Activated T-cell treated with anti-CD3 and anti-CD28 coated beads, Interleukin-2, amount 50 U/mL, for 72 hours (primary cell): ENCODE measurements around the gene CACNA1C. TPM values are rescaled to one million over a fixed set of nuclear protein-coding genes. Genes with fewer than 3 reads are reported as not detected.

Experiments used
- ATAC-seq, 2 donors: fragments of 150-1000 bp; cut with Tn5 transposase; replicated peaks in 1 of 2; 2 replicates each; pipeline ENCODE4 v1.10.0; 2021; ENCODE audit warnings: moderate library complexity in 2 of 2, mild to moderate bottlenecking in 1 of 2
- DNase-seq, 2 donors: peaks; one replicate each; pipeline ENCODE4 v3.0.0; 2021 to 2022; ENCODE audit warnings: mixed read lengths in 1 of 2
- H3K27ac Mint-ChIP-seq: one replicate; pipeline ENCODE4 v1.8.0; 2022; ENCODE audit warnings: mild to moderate bottlenecking, moderate library complexity, mixed read lengths
- H3K27me3 Mint-ChIP-seq: one replicate; pipeline ENCODE4 v1.8.0; 2022; ENCODE audit warnings: low read depth, mixed read lengths
- H3K36me3 Mint-ChIP-seq, 2 donors: one replicate each; pipeline ENCODE4 v1.8.0; 2022; ENCODE audit warnings: mixed read lengths in 2 of 2, mild to moderate bottlenecking in 1 of 2; ENCODE audit not compliant: insufficient read depth in 2 of 2
- H3K4me1 Mint-ChIP-seq: one replicate; pipeline ENCODE4 v1.8.0; 2022; ENCODE audit warnings: low read depth, mixed read lengths
- H3K4me3 Mint-ChIP-seq, 2 donors: one replicate each; pipeline ENCODE4 v1.8.0; 2022; ENCODE audit warnings: mild to moderate bottlenecking in 2 of 2, mixed read lengths in 2 of 2, moderate library complexity in 2 of 2
- H3K9me3 Mint-ChIP-seq, 2 donors: one replicate each; pipeline ENCODE4 v1.8.0; 2022; ENCODE audit warnings: mixed read lengths in 2 of 2
- total RNA-seq, 2 donors: library from RNA; stranded (reverse); gene quantifications; one replicate each; pipeline ENCODE4 v1.2.3, GENCODE V29; 2022

Gene CACNA1C
- total RNA-seq, 2 donors from 2014 or later: 0.14 to 0.21 TPM

- H3K27ac Mint-ChIP-seq: no peak overlapping the region
- H3K27me3 Mint-ChIP-seq: no peaks in the 10 kb centered on the region
- H3K4me3 Mint-ChIP-seq: no peak overlapping the region
- H3K4me1 Mint-ChIP-seq: no peaks in the 10 kb centered on the region
- H3K9me3 Mint-ChIP-seq: no peaks in the 10 kb centered on the region
- H3K36me3 Mint-ChIP-seq: no peaks in the 10 kb centered on the region
- peak in 1 of 2 donors; percentile 39 for ATAC-seq
- DNase-seq: no peak
These were observed 500.8 kb downstream of the CACNA1C start for GRCh38 chr12:2553388-2554126.

DNA sequence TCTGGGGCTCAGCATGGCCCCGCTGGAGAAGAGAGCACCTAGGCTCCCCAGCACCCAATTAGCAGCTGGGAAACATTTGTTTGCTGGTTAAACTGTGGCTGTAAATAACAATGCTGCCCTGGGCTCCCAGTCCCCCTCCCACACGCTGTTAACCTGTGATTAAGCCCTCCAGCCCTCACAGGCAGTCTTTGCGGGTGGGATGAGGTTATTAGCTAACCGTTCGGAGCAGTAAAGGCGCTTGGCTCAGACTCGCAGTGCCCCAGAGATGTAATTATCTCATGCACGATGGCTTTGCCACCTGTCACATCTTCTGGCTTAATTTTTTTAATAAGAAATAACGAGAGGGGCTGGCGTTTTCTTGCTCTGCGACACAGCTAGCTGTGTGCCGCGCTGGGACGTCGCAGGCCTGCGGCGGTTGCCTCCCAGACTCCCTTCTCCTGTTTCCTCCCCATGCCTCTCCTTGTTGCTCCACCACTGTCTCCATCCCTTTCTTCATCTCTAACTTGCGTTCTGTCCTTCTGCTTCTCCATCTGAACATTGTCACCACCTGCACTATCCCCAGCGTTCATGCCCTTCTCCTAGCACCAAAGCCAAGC lies 502.8 kb downstream of the CACNA1C start:
- ATAC-seq (no peak), DNase-seq (no peak)
- Mint-ChIP-seq H3K4me1 (no peaks in the 10 kb centered on the region), H3K4me3 (no peak overlapping the region), H3K27ac (no peak overlapping the region), H3K27me3 (no peaks in the 10 kb centered on the region), H3K36me3 (no peaks in the 10 kb centered on the region), H3K9me3 (no peaks in the 10 kb centered on the region)

- H3K36me3 Mint-ChIP-seq: no peaks in the 10 kb centered on the region
- ATAC-seq (no peak), DNase-seq (no peak)
- H3K4me1 Mint-ChIP-seq: no peaks in the 10 kb centered on the region
- no peak overlapping the region for H3K27ac Mint-ChIP-seq
- no peak overlapping the region for H3K4me3 Mint-ChIP-seq
- peaks cover 9% of the 10 kb centered on the region for H3K27me3 Mint-ChIP-seq
- no peaks in the 10 kb centered on the region for H3K9me3 Mint-ChIP-seq
These were observed 504.8 kb downstream of the CACNA1C start for GRCh38 chr12:2557597-2557996.

- H3K9me3 Mint-ChIP-seq: no peaks in the 10 kb centered on the region
- H3K27ac Mint-ChIP-seq: no peak overlapping the region
- no peaks in the 10 kb centered on the region for H3K36me3 Mint-ChIP-seq
- no peak overlapping the region for H3K4me3 Mint-ChIP-seq
- ATAC-seq (no peak), DNase-seq (no peak)
- no peaks in the 10 kb centered on the region for H3K4me1 Mint-ChIP-seq
- H3K27me3 Mint-ChIP-seq: peaks cover 9% of the 10 kb centered on the region
These were observed 507.1 kb downstream of the CACNA1C start for GRCh38 chr12:2559931-2560330.

DNA sequence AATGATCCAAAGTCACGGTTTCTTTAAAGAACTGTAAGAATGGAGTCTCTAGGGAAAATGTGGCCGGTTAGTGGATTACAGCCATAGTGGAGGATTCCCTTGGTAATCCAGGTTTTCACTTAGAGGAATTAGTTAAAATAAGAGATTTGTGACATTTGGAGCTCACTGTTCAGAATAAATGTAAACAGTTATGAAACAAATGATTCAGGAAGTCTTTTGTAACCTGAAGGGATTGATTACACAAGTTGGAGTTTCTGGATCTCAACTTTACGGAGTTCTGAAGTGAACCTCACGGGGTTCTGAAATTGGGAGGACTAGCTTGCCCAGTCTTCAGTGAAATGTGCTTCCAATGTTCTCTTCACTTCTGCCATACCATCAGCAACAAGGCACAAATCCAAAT lies 507.6 kb downstream of the CACNA1C start:
- ATAC-seq (no peak), DNase-seq (no peak)
- no peaks in the 10 kb centered on the region for H3K36me3 Mint-ChIP-seq
- no peak overlapping the region for H3K4me3 Mint-ChIP-seq
- no peaks in the 10 kb centered on the region for H3K4me1 Mint-ChIP-seq
- H3K27me3 Mint-ChIP-seq: peaks cover 9% of the 10 kb centered on the region
- H3K27ac Mint-ChIP-seq: no peak overlapping the region
- H3K9me3 Mint-ChIP-seq: no peaks in the 10 kb centered on the region

GRCh38 chr12:2561367-2561766 lies 508.6 kb downstream of the CACNA1C start:
- H3K9me3 Mint-ChIP-seq: no peaks in the 10 kb centered on the region
- no peaks in the 10 kb centered on the region for H3K36me3 Mint-ChIP-seq
- H3K4me1 Mint-ChIP-seq: no peaks in the 10 kb centered on the region
- no peak for ATAC-seq
- no peak overlapping the region for H3K27ac Mint-ChIP-seq
- peaks cover 9% of the 10 kb centered on the region for H3K27me3 Mint-ChIP-seq
- no peak overlapping the region for H3K4me3 Mint-ChIP-seq
- no peak for DNase-seq

- H3K4me3 Mint-ChIP-seq: no peak overlapping the region
- H3K27ac Mint-ChIP-seq: no peak overlapping the region
- H3K36me3 Mint-ChIP-seq: no peaks in the 10 kb centered on the region
- H3K4me1 Mint-ChIP-seq: no peaks in the 10 kb centered on the region
- DNase-seq (no peak), ATAC-seq (no peak)
- no peaks in the 10 kb centered on the region for H3K9me3 Mint-ChIP-seq
- H3K27me3 Mint-ChIP-seq: peaks cover 9% of the 10 kb centered on the region
These were observed 509.6 kb downstream of the CACNA1C start for GRCh38 chr12:2562400-2562799.

- ATAC-seq: no peak
- Mint-ChIP-seq H3K36me3 (no peaks in the 10 kb centered on the region), H3K4me1 (no peaks in the 10 kb centered on the region), H3K4me3 (no peak overlapping the region), H3K9me3 (no peaks in the 10 kb centered on the region), H3K27me3 (peaks cover 9% of the 10 kb centered on the region), H3K27ac (no peak overlapping the region)
- DNase-seq: no peak
These were observed 510.9 kb downstream of the CACNA1C start for GRCh38 chr12:2563709-2564108.

GRCh38 chr12:2566161-2566560 lies 513.4 kb downstream of the CACNA1C start:
- Mint-ChIP-seq H3K9me3 (no peaks in the 10 kb centered on the region), H3K36me3 (no peaks in the 10 kb centered on the region), H3K27ac (no peak overlapping the region), H3K4me3 (no peak overlapping the region), H3K27me3 (peaks cover 15% of the 10 kb centered on the region), H3K4me1 (no peaks in the 10 kb centered on the region)
- ATAC-seq (no peak), DNase-seq (no peak)

GRCh38 chr12:2567711-2568110 lies 514.9 kb downstream of the CACNA1C start:
- Mint-ChIP-seq H3K9me3 (no peaks in the 10 kb centered on the region), H3K27ac (no peak overlapping the region), H3K27me3 (peaks cover 20% of the 10 kb centered on the region), H3K36me3 (no peaks in the 10 kb centered on the region), H3K4me3 (no peak overlapping the region), H3K4me1 (no peaks in the 10 kb centered on the region)
- ATAC-seq (no peak), DNase-seq (no peak)

GRCh38 chr12:2570562-2570961 lies 517.8 kb downstream of the CACNA1C start:
- ATAC-seq: no peak
- no peaks in the 10 kb centered on the region for H3K9me3 Mint-ChIP-seq
- no peaks in the 10 kb centered on the region for H3K4me1 Mint-ChIP-seq
- DNase-seq: no peak
- no peak overlapping the region for H3K4me3 Mint-ChIP-seq
- peaks cover 31% of the 10 kb centered on the region for H3K27me3 Mint-ChIP-seq
- H3K27ac Mint-ChIP-seq: no peak overlapping the region
- no peaks in the 10 kb centered on the region for H3K36me3 Mint-ChIP-seq

- no peak for DNase-seq
- no peak overlapping the region for H3K27ac Mint-ChIP-seq
- H3K36me3 Mint-ChIP-seq: no peaks in the 10 kb centered on the region
- no peak overlapping the region for H3K4me3 Mint-ChIP-seq
- no peak for ATAC-seq
- no peaks in the 10 kb centered on the region for H3K4me1 Mint-ChIP-seq
- no peaks in the 10 kb centered on the region for H3K9me3 Mint-ChIP-seq
- peaks cover 34% of the 10 kb centered on the region for H3K27me3 Mint-ChIP-seq
These were observed 521.7 kb downstream of the CACNA1C start for GRCh38 chr12:2574355-2574935.

- Mint-ChIP-seq H3K27ac (no peak overlapping the region), H3K36me3 (no peaks in the 10 kb centered on the region), H3K4me3 (no peak overlapping the region), H3K27me3 (peaks cover 32% of the 10 kb centered on the region), H3K4me1 (no peaks in the 10 kb centered on the region), H3K9me3 (no peaks in the 10 kb centered on the region)
- no peak for ATAC-seq
- no peak for DNase-seq
These were observed 522.5 kb downstream of the CACNA1C start for GRCh38 chr12:2575245-2575644.
